Neutrophil (primary cell): ENCODE data around the gene MST1R.
"Not testable (repeated sequence)": the region's sequence is repeated elsewhere in the genome, so short reads cannot be mapped to it uniquely, and the experiment has no call there.

Source experiments
- H3K27ac ChIP-seq: fragments of 200-600 bp; sonication (generic); 2 replicates; pipeline ENCODE4 v1.5.1; 2016; ENCODE audit warnings: mild to moderate bottlenecking, moderate library complexity
- H3K27me3 ChIP-seq: fragments of 200-600 bp; sonication (generic); 2 replicates; pipeline ENCODE4 v1.6.0; 2016; ENCODE audit warnings: mild to moderate bottlenecking
- H3K36me3 ChIP-seq: fragments of 200-600 bp; sonication (generic); 2 replicates; pipeline ENCODE4 v1.5.1; 2017
- H3K4me1 ChIP-seq, 2 experiments: fragments of 200-600 bp in 1 of 2; sonication (generic) in 1 of 2; 1 replicate in 1 of 2; 2 replicates in 1 of 2; pipeline versions ENCODE4 v1.5.1 to v1.6.1; 2013 to 2016; ENCODE audit warnings: low read depth in 1 of 2, low read length in 1 of 2, mild to moderate bottlenecking in 1 of 2, moderate library complexity in 1 of 2; ENCODE audit not compliant: control insufficient read depth in 1 of 2, insufficient read depth in 1 of 2
- H3K4me3 ChIP-seq, 2 experiments: fragments of 200-600 bp in 1 of 2; sonication (generic) in 1 of 2; 1 replicate in 1 of 2; 2 replicates in 1 of 2; pipeline ENCODE4 v1.5.1; 2013 to 2016; ENCODE audit warnings: low read depth in 1 of 2, low read length in 1 of 2, mild to moderate bottlenecking in 1 of 2, moderate library complexity in 1 of 2
- H3K9me3 ChIP-seq: fragments of 200-600 bp; sonication (generic); 2 replicates; pipeline ENCODE4 v1.5.1; 2016
- CTCF ChIP-seq: fragments of 200-600 bp; sonication (generic); IDR thresholded peaks from 2 replicates; pipeline ENCODE4 v1.5.1; 2016; ENCODE audit warnings: antibody characterized with exemption

Gene MST1R

GRCh38 chr3:49908373-49909199 is 4.9 kb upstream of the MST1R start:
- Histone ChIP-seq H3K27ac (no peak overlapping the region), H3K9me3 (no peaks in the 10 kb centered on the region), H3K36me3 (peaks cover 25% of the 10 kb centered on the region), H3K4me3 (no peak overlapping the region), H3K27me3 (no peaks in the 10 kb centered on the region), H3K4me1 (peaks cover 31 to 32% of the 10 kb centered on the region in 2 experiments)
- no peak for TF ChIP-seq CTCF

DNA sequence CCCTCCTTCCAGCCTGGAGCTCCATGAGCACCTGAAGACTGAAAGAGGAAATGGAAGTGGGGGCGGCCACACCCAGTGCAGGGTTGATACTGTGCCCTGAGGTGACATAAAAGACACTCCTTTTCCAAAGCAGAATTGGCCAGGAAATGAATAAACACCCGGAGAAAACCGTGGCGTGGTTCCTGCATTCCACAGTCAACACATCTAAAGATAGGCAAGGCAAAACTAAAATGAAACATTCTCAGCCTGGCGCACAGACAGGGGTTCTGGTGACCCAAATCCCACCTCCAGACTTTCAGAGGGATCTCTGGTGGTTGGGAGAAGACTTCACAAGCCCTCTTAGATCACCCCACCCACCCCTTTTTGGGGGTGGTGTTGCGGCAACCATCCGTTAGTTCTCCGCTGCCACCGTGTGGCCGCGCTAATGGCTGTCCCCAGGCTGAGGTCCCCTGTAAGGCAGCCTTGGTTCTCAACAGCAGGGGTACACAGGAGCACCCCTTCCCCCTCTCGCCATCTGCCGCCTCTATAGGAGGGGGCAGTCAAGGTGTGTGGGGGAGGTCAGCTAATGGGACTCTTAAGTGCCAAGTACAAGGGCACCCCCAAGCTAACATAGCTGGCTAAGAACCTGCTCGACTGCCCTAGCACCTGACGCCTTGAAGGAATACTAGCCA is 2.5 kb upstream of the MST1R start:
- Histone ChIP-seq H3K4me3 (peak overlapping the region; percentile 40 to 57), H3K27ac (peak overlapping the region; percentile 69), H3K36me3 (peaks cover 25% of the 10 kb centered on the region), H3K27me3 (no peaks in the 10 kb centered on the region), H3K4me1 (peaks cover 34 to 35% of the 10 kb centered on the region in 2 experiments), H3K9me3 (no peaks in the 10 kb centered on the region)
- TF ChIP-seq CTCF, result peak; percentile 23

DNA sequence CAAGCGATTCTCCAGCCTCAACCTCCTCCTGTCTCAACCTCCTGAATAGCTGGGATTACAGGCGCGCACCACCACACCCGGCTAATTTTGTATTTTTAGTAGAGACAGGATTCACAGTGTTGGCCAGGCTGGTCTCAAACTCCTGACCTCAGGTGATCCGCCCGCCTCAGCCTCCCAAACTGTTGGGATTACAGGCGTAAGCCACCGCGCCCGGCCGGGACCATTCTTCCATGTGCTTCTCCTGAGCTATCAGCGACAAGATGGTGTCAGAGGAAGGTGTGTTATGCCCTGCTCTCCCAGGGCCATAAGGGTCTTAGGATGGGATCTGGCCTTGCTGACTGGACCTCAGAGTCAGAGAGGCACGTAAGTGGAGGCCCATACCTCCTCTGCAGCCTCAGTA is 775 bp upstream of the MST1R start:
- Histone ChIP-seq H3K27ac (peak overlapping the region; percentile 68), H3K4me1 (peaks cover 34 to 35% of the 10 kb centered on the region in 2 experiments)
- not testable (repeated sequence) for H3K4me3 ChIP-seq, H3K27me3 ChIP-seq, H3K9me3 ChIP-seq, H3K36me3 ChIP-seq

GRCh38 chr3:49902511-49903345 is 945 bp downstream of the MST1R start:
- Histone ChIP-seq H3K27ac (no peak overlapping the region), H3K9me3 (no peaks in the 10 kb centered on the region), H3K36me3 (no peaks in the 10 kb centered on the region), H3K27me3 (no peaks in the 10 kb centered on the region), H3K4me1 (peaks cover 34 to 35% of the 10 kb centered on the region in 2 experiments), H3K4me3 (no peak overlapping the region)
- no peak for TF ChIP-seq CTCF

- H3K27me3 ChIP-seq, result no peaks in the 10 kb centered on the region
- no peak overlapping the region for H3K4me3 ChIP-seq
- H3K9me3 ChIP-seq, result no peaks in the 10 kb centered on the region
- no peak overlapping the region for H3K27ac ChIP-seq
- H3K4me1 ChIP-seq, result peaks cover 33 to 35% of the 10 kb centered on the region in 2 experiments
- no peaks in the 10 kb centered on the region for H3K36me3 ChIP-seq
- no peak for TF ChIP-seq CTCF
Measured at GRCh38 chr3:49901366-49902339, 2.0 kb downstream of the MST1R start.
